PFSK-1 (cell line): ENCODE measurements around the gene USP49.

Source experiments
- FOXP2 ChIP-seq: optimal IDR thresholded peaks from 2 replicates; pipeline ENCODE3; 2011; ENCODE audit warnings: borderline replicate concordance, control low read depth, inconsistent platforms; ENCODE audit not compliant: insufficient read depth; ENCODE audit errors: extremely low read length, extremely low read depth
- TAF1 ChIP-seq: IDR thresholded peaks from 2 replicates; pipeline ENCODE4 v1.6.1; 2012; ENCODE audit warnings: low read length, control low read depth, borderline replicate concordance; ENCODE audit not compliant: insufficient read depth

DNA sequence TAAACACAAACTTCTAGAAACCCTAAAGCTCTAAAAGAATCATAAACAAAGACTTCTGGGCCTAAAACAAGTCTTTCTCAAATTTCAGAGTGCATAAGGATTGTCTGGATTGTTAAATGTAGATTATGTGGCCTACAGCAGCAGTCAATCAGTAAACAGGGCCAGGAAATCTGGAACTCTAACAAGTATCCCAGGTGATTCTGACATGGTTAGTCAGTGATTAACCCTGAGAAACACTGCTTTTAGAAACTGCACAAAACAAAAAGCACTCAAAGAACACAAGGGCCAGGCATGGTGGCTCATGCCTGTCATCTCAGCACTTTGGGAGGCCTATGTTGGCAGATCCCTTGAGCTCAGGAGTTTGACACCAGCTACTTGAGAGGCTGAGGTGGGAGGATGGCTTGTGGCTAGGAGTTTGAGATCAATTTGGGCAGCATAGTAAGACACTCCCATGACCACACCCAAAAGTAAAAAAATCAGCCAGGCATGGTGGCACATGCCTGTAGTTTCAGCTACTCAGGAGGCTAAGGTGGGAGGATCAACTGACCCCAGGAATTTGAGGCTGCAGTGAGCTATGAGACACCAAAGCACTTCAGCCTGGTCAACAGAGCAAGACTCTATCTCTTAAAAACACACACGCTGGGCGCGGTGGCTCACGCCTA, 19.8 kb upstream of the USP49 start:
- no peak for TF ChIP-seq TAF1
- TF ChIP-seq FOXP2: no peak
